Neutrophil (primary cell): ENCODE results near the gene PIGS.

Experiments
- H3K27ac ChIP-seq: fragments of 200-600 bp; sonication (generic); 2 replicates; pipeline ENCODE4 v1.5.1; 2016; ENCODE audit warnings: mild to moderate bottlenecking, moderate library complexity
- H3K27me3 ChIP-seq: fragments of 200-600 bp; sonication (generic); 2 replicates; pipeline ENCODE4 v1.6.0; 2016; ENCODE audit warnings: mild to moderate bottlenecking
- H3K36me3 ChIP-seq: fragments of 200-600 bp; sonication (generic); 2 replicates; pipeline ENCODE4 v1.5.1; 2017
- H3K4me1 ChIP-seq, 2 experiments: fragments of 200-600 bp in 1 of 2; sonication (generic) in 1 of 2; 1 replicate in 1 of 2; 2 replicates in 1 of 2; pipeline versions ENCODE4 v1.5.1 to v1.6.1; 2013 to 2016; ENCODE audit warnings: low read depth in 1 of 2, low read length in 1 of 2, mild to moderate bottlenecking in 1 of 2, moderate library complexity in 1 of 2; ENCODE audit not compliant: control insufficient read depth in 1 of 2, insufficient read depth in 1 of 2
- H3K4me3 ChIP-seq, 2 experiments: fragments of 200-600 bp in 1 of 2; sonication (generic) in 1 of 2; 1 replicate in 1 of 2; 2 replicates in 1 of 2; pipeline ENCODE4 v1.5.1; 2013 to 2016; ENCODE audit warnings: low read depth in 1 of 2, low read length in 1 of 2, mild to moderate bottlenecking in 1 of 2, moderate library complexity in 1 of 2
- H3K9me3 ChIP-seq: fragments of 200-600 bp; sonication (generic); 2 replicates; pipeline ENCODE4 v1.5.1; 2016
- CTCF ChIP-seq: fragments of 200-600 bp; sonication (generic); IDR thresholded peaks from 2 replicates; pipeline ENCODE4 v1.5.1; 2016; ENCODE audit warnings: antibody characterized with exemption

The PIGS gene

GRCh38 chr17:28585851-28586250 lies 14.5 kb upstream of the PIGS start:
- H3K4me3 ChIP-seq, result no peak overlapping the region
- TF ChIP-seq CTCF, result no peak
- peaks cover 47% of the 10 kb centered on the region for H3K36me3 ChIP-seq
- H3K4me1 ChIP-seq, result no peaks in the 10 kb centered on the region
- H3K9me3 ChIP-seq, result no peaks in the 10 kb centered on the region
- H3K27me3 ChIP-seq, result no peaks in the 10 kb centered on the region
- no peak overlapping the region for H3K27ac ChIP-seq

GRCh38 chr17:28584434-28584833 lies 13.1 kb upstream of the PIGS start:
- Histone ChIP-seq H3K36me3 (peaks cover 47% of the 10 kb centered on the region), H3K27me3 (no peaks in the 10 kb centered on the region), H3K9me3 (no peaks in the 10 kb centered on the region), H3K4me3 (no peak overlapping the region), H3K27ac (no peak overlapping the region), H3K4me1 (no peaks in the 10 kb centered on the region)
- TF ChIP-seq CTCF, result no peak

- no peak for TF ChIP-seq CTCF
- Histone ChIP-seq H3K27ac (no peak overlapping the region), H3K9me3 (no peaks in the 10 kb centered on the region), H3K4me3 (no peak overlapping the region), H3K36me3 (peaks cover 43% of the 10 kb centered on the region), H3K4me1 (peaks cover 0 to 8% of the 10 kb centered on the region in 2 experiments), H3K27me3 (no peaks in the 10 kb centered on the region)
Observed at GRCh38 chr17:28582513-28582912, 11.2 kb upstream of the PIGS start.

GRCh38 chr17:28580959-28581358 lies 9.6 kb upstream of the PIGS start:
- TF ChIP-seq CTCF, result no peak
- H3K27ac ChIP-seq, result no peak overlapping the region
- H3K27me3 ChIP-seq, result no peaks in the 10 kb centered on the region
- H3K36me3 ChIP-seq, result peaks cover 36% of the 10 kb centered on the region
- no peak overlapping the region for H3K4me3 ChIP-seq
- H3K4me1 ChIP-seq, result peaks cover 7 to 17% of the 10 kb centered on the region in 2 experiments
- H3K9me3 ChIP-seq, result no peaks in the 10 kb centered on the region

- H3K36me3 ChIP-seq, result peaks cover 22% of the 10 kb centered on the region
- H3K4me3 ChIP-seq, result no peak overlapping the region
- no peak for TF ChIP-seq CTCF
- H3K27ac ChIP-seq, result no peak overlapping the region
- no peaks in the 10 kb centered on the region for H3K27me3 ChIP-seq
- H3K9me3 ChIP-seq, result no peaks in the 10 kb centered on the region
- H3K4me1 ChIP-seq, result peaks cover 8 to 24% of the 10 kb centered on the region in 2 experiments
Observed at GRCh38 chr17:28579526-28579925, 8.2 kb upstream of the PIGS start.
